HEK293 (cell line): ENCODE measurements around the gene HDLBP.

Experiments used
- CTCF ChIA-PET: fragments of 350-600 bp; formaldehyde crosslinking; extraction: SDS; loops from one replicate; lab custom pipeline; 2021; ENCODE audit warnings: antibody characterized with exemption; lab: Yijun Ruan, JAX
- POLR2A ChIA-PET: fragments of 300-600 bp; formaldehyde crosslinking; extraction: SDS; loops from one replicate; lab custom pipeline; 2020; ENCODE audit warnings: antibody characterized with exemption, inconsistent platforms; lab: Yijun Ruan, JAX
- H3K27ac ChIP-seq: fragments of 200-500 bp; sonication (Bioruptor generic); 2 replicates; pipeline ENCODE4 v1.5.1; 2014; ENCODE audit warnings: low read depth, low read length, control low read depth, inconsistent platforms; ENCODE audit errors: extremely low read depth
- H3K36me3 ChIP-seq, 2 experiments: fragments of 200-500 bp in 1 of 2; sonication (Bioruptor generic) in 1 of 2; 1 replicate in 1 of 2; 2 replicates in 1 of 2; pipeline ENCODE4 v1.5.1; 2014 to 2017; ENCODE audit warnings: inconsistent platforms in 2 of 2, low read length in 2 of 2; ENCODE audit not compliant: control insufficient read depth in 2 of 2, insufficient read depth in 1 of 2
- H3K4me1 ChIP-seq: fragments of 200-500 bp; sonication (Bioruptor generic); 2 replicates; pipeline ENCODE4 v1.5.1; 2014; ENCODE audit warnings: mild to moderate bottlenecking, low read length, inconsistent platforms; ENCODE audit not compliant: control insufficient read depth, insufficient read depth
- H3K4me3 ChIP-seq: 2 replicates; pipeline ENCODE4 v1.5.1; 2011; ENCODE audit warnings: low read depth, mild to moderate bottlenecking, control low read depth, low read length, moderate library complexity
- H3K9me3 ChIP-seq: fragments of 200-500 bp; sonication (Bioruptor generic); 2 replicates; pipeline ENCODE4 v1.5.1; 2014; ENCODE audit warnings: low read depth, low read length, inconsistent platforms; ENCODE audit not compliant: control insufficient read depth, insufficient read depth
- GFI1B ChIP-seq: fragments of 450-650 bp; formaldehyde crosslinking; IDR thresholded peaks from 2 replicates; pipeline ENCODE4 v1.5.1; 2016; ENCODE audit warnings: missing biosample characterization, missing genetic modification characterization
- KLF1 ChIP-seq: fragments of 450-650 bp; formaldehyde crosslinking; IDR thresholded peaks from 2 replicates; pipeline ENCODE4 v1.5.1; 2016; ENCODE audit warnings: missing biosample characterization, missing genetic modification characterization
- KLF16 ChIP-seq: fragments of 450-650 bp; formaldehyde crosslinking; IDR thresholded peaks from 2 replicates; pipeline ENCODE4 v1.5.1; 2017; ENCODE audit warnings: missing biosample characterization, missing genetic modification characterization
- RBAK ChIP-seq: fragments of 450-650 bp; formaldehyde crosslinking; IDR thresholded peaks from 2 replicates; pipeline ENCODE4 v1.5.1; 2016; ENCODE audit warnings: missing biosample characterization, missing genetic modification characterization
- TCF7L2 ChIP-seq: IDR thresholded peaks from 2 replicates; pipeline ENCODE4 v1.6.1; 2011; ENCODE audit warnings: low read depth, mild to moderate bottlenecking, inconsistent platforms, low read length, moderate library complexity, borderline replicate concordance
- ZBTB7A ChIP-seq: fragments of 450-650 bp; formaldehyde crosslinking; IDR thresholded peaks from 2 replicates; pipeline ENCODE4 v1.5.1; 2016; ENCODE audit warnings: low read depth, missing biosample characterization, missing genetic modification characterization
- ZEB2 ChIP-seq: fragments of 450-650 bp; formaldehyde crosslinking; IDR thresholded peaks from 2 replicates; pipeline ENCODE4 v1.5.1; 2016; ENCODE audit warnings: missing biosample characterization, missing genetic modification characterization
- ZFHX2 ChIP-seq: fragments of 450-650 bp; formaldehyde crosslinking; conservative IDR thresholded peaks from 2 replicates; pipeline ENCODE4 v1.5.1; 2016; ENCODE audit warnings: missing biosample characterization, missing genetic modification characterization
- ZNF114 ChIP-seq: fragments of 450-650 bp; formaldehyde crosslinking; IDR thresholded peaks from 2 replicates; pipeline ENCODE4 v1.5.0; 2017; ENCODE audit warnings: missing biosample characterization, missing genetic modification characterization
- ZNF140 ChIP-seq: fragments of 450-650 bp; formaldehyde crosslinking; IDR thresholded peaks from 2 replicates; pipeline ENCODE4 v1.5.1; 2016; ENCODE audit warnings: missing biosample characterization, missing genetic modification characterization
- ZNF16 ChIP-seq: fragments of 450-650 bp; formaldehyde crosslinking; IDR thresholded peaks from 2 replicates; pipeline ENCODE4 v1.5.1; 2016; ENCODE audit warnings: low read depth, missing biosample characterization, missing genetic modification characterization
- ZNF169 ChIP-seq: fragments of 450-650 bp; formaldehyde crosslinking; IDR thresholded peaks from 2 replicates; pipeline ENCODE4 v1.5.1; 2016; ENCODE audit warnings: missing biosample characterization, missing genetic modification characterization
- ZNF266 ChIP-seq: fragments of 450-650 bp; formaldehyde crosslinking; IDR thresholded peaks from 2 replicates; pipeline ENCODE4 v1.5.1; 2016; ENCODE audit warnings: missing biosample characterization, missing genetic modification characterization, low read depth
- ZNF280C ChIP-seq: fragments of 450-650 bp; formaldehyde crosslinking; IDR thresholded peaks from 2 replicates; pipeline ENCODE4 v1.5.1; 2016; ENCODE audit warnings: missing biosample characterization, missing genetic modification characterization
- ZNF302 ChIP-seq: fragments of 450-650 bp; formaldehyde crosslinking; IDR thresholded peaks from 2 replicates; pipeline ENCODE4 v1.5.1; 2016; ENCODE audit warnings: missing biosample characterization, missing genetic modification characterization, low read depth
- ZNF391 ChIP-seq: fragments of 450-650 bp; formaldehyde crosslinking; IDR thresholded peaks from 2 replicates; pipeline ENCODE4 v1.5.1; 2016; ENCODE audit warnings: low read depth, missing biosample characterization, missing genetic modification characterization, borderline replicate concordance
- ZNF433 ChIP-seq: fragments of 450-650 bp; formaldehyde crosslinking; IDR thresholded peaks from 2 replicates; pipeline ENCODE4 v1.5.1; 2016; ENCODE audit warnings: missing biosample characterization, missing genetic modification characterization, low read depth
- ZNF529 ChIP-seq: fragments of 450-650 bp; formaldehyde crosslinking; IDR thresholded peaks from 2 replicates; pipeline ENCODE4 v1.5.1; 2017; ENCODE audit warnings: missing genetic modification characterization, missing biosample characterization; ENCODE audit not compliant: insufficient replicate concordance
- ZNF530 ChIP-seq: fragments of 450-650 bp; formaldehyde crosslinking; IDR thresholded peaks from 2 replicates; pipeline ENCODE4 v1.5.1; 2016; ENCODE audit warnings: low read depth, missing biosample characterization, missing genetic modification characterization
- ZNF621 ChIP-seq: fragments of 450-650 bp; formaldehyde crosslinking; IDR thresholded peaks from 2 replicates; pipeline ENCODE4 v1.5.1; 2017; ENCODE audit warnings: missing biosample characterization, missing genetic modification characterization
- ZNF639 ChIP-seq: fragments of 450-650 bp; formaldehyde crosslinking; IDR thresholded peaks from 2 replicates; pipeline ENCODE4 v1.5.1; 2016; ENCODE audit warnings: missing biosample characterization, missing genetic modification characterization
- ZNF701 ChIP-seq: fragments of 450-650 bp; formaldehyde crosslinking; IDR thresholded peaks from 2 replicates; pipeline ENCODE4 v1.5.1; 2016; ENCODE audit warnings: missing biosample characterization, missing genetic modification characterization
- ZSCAN30 ChIP-seq: fragments of 450-650 bp; IDR thresholded peaks from 2 replicates; pipeline ENCODE4 v1.5.1; 2018; ENCODE audit warnings: missing biosample characterization, mild to moderate bottlenecking, missing genetic modification characterization, moderate library complexity
- ZXDB ChIP-seq: fragments of 450-650 bp; formaldehyde crosslinking; IDR thresholded peaks from 2 replicates; pipeline ENCODE4 v1.5.1; 2016; ENCODE audit warnings: missing biosample characterization, missing genetic modification characterization
- TF ChIP-seq, protein P1 (sequence below): fragments of 450-650 bp; formaldehyde crosslinking; IDR thresholded peaks from 2 replicates; pipeline ENCODE4 v1.5.1; 2016; ENCODE audit warnings: missing biosample characterization, missing genetic modification characterization, low read depth
- TF ChIP-seq, protein P2 (sequence below): sonication (generic); formaldehyde crosslinking; IDR thresholded peaks from 2 replicates; pipeline ENCODE4 v1.8.1; 2022; ENCODE audit warnings: mild to moderate bottlenecking, moderate library complexity, missing genetic modification reagents

The HDLBP gene

GRCh38 chr2:241241669-241242068, 73.8 kb downstream of the HDLBP start:
- H3K36me3 ChIP-seq, result peaks cover 42 to 98% of the 10 kb centered on the region in 2 experiments
- no peak overlapping the region for H3K4me3 ChIP-seq
- POLR2A ChIA-PET, result no interaction called here

DNA sequence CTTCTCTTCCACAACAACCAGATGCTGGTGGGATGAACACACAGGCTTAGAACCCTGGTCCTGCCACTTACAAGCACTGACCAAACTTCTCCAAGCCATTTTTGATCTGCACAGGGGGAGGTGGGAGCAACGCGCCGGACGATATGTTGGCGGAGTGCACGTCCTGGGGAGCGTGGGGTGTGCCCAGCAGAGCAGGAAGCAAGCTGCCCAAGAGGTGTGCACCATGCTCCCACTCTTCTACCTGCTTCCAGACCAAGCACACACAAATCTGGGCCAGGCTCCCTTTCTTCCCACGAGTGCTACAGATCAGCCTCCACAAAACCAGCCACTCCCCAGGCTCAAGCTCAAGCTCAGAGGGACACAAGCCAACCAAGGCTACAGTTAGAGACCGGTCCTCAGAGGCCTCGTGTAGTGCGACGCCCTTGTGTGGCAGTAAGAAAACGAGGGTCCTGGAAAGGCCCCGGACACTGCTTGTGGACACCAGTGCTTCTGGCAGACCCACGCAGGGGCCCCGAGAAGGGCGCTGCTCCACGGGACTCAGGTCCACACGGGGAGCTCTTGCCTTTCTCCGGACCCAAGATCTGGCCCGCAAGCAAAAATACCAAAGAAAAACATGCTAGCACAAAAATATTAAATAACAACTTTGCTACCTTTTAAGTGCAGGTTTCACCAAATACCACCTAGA, 75.0 kb downstream of the HDLBP start:
- H3K4me3 ChIP-seq, result no peak overlapping the region
- no peaks in the 10 kb centered on the region for H3K4me1 ChIP-seq
- ChIA-PET POLR2A (no interaction called here), CTCF (no interaction called here)
- no peak overlapping the region for H3K27ac ChIP-seq
- H3K9me3 ChIP-seq, result no peaks in the 10 kb centered on the region
- TF ChIP-seq ZNF302 (no peak), ZNF621 (no peak), ZEB2 (tag by site-specific recombination) (no peak), ZNF266 (no peak), ZNF169 (tag by site-specific recombination) (no peak), KLF16 (no peak), ZNF701 (tag by site-specific recombination) (no peak), ZNF530 (tag by site-specific recombination) (no peak), RBAK (tag by site-specific recombination) (no peak), ZNF433 (tag by site-specific recombination) (no peak), ZNF114 (tag by site-specific recombination) (no peak), ZNF16 (tag by site-specific recombination) (no peak), ZSCAN30 (tag by site-specific recombination) (no peak), ZFHX2 (tag by site-specific recombination) (no peak), GFI1B (tag by site-specific recombination) (no peak), ZNF391 (no peak)
- TF ChIP-seq, protein P1, sequence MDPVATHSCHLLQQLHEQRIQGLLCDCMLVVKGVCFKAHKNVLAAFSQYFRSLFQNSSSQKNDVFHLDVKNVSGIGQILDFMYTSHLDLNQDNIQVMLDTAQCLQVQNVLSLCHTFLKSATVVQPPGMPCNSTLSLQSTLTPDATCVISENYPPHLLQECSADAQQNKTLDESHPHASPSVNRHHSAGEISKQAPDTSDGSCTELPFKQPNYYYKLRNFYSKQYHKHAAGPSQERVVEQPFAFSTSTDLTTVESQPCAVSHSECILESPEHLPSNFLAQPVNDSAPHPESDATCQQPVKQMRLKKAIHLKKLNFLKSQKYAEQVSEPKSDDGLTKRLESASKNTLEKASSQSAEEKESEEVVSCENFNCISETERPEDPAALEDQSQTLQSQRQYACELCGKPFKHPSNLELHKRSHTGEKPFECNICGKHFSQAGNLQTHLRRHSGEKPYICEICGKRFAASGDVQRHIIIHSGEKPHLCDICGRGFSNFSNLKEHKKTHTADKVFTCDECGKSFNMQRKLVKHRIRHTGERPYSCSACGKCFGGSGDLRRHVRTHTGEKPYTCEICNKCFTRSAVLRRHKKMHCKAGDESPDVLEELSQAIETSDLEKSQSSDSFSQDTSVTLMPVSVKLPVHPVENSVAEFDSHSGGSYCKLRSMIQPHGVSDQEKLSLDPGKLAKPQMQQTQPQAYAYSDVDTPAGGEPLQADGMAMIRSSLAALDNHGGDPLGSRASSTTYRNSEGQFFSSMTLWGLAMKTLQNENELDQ (tag by site-specific recombination), result no peak
- TF ChIP-seq, all 188 proteins: peak for 0
- H3K36me3 ChIP-seq, result peaks cover 33 to 98% of the 10 kb centered on the region in 2 experiments

More at GRCh38 chr2:241241669-241242068, 73.8 kb downstream of the HDLBP start:
- no peaks in the 10 kb centered on the region for H3K4me1 ChIP-seq
- no peak for TF ChIP-seq ZNF140 (tag by site-specific recombination)
- TF ChIP-seq, protein P2, sequence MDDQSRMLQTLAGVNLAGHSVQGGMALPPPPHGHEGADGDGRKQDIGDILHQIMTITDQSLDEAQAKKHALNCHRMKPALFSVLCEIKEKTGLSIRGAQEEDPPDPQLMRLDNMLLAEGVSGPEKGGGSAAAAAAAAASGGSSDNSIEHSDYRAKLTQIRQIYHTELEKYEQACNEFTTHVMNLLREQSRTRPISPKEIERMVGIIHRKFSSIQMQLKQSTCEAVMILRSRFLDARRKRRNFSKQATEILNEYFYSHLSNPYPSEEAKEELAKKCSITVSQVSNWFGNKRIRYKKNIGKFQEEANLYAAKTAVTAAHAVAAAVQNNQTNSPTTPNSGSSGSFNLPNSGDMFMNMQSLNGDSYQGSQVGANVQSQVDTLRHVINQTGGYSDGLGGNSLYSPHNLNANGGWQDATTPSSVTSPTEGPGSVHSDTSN (CRISPR knock-in tag), result no peak
- no peak for TF ChIP-seq TCF7L2
- no peak for TF ChIP-seq ZXDB (tag by site-specific recombination)
- TF ChIP-seq ZNF280C (tag by site-specific recombination), result no peak
- no peak for TF ChIP-seq KLF1 (tag by site-specific recombination)
- no peak for TF ChIP-seq ZNF529 (tag by site-specific recombination)
- no peak for TF ChIP-seq ZBTB7A (tag by site-specific recombination)
- no peak for TF ChIP-seq ZNF639 (tag by site-specific recombination)
- TF ChIP-seq, all 188 proteins: peak for 0
- Histone ChIP-seq H3K27ac (no peak overlapping the region), H3K9me3 (no peaks in the 10 kb centered on the region)
- CTCF ChIA-PET, result interaction anchor here (0.7 kb wide), 1 partner anchor 401 kb away, joined by 3 read pairs; no protein-coding TSS in a partner anchor
